Neural progenitor cell (in vitro differentiated cells): ENCODE measurements around the gene TEX51. TPM values are rescaled to one million over a fixed set of nuclear protein-coding genes. Genes with fewer than 3 reads are reported as not detected.

Experiments used
- DNase-seq: peaks from one replicate; pipeline ENCODE4 v3.0.0-alpha.2; 2016; ENCODE audit warnings: low spot score
- H2AFZ ChIP-seq: fragments of 200-600 bp; sonication (generic); replicated peaks from 2 replicates; pipeline ENCODE4 v1.6.1; 2016; ENCODE audit warnings: antibody characterized with exemption
- H3F3A ChIP-seq: fragments of 200-600 bp; sonication (generic); 2 replicates; pipeline ENCODE4 v1.6.1; 2016; ENCODE audit warnings: antibody characterized with exemption, low read depth
- H3K27ac ChIP-seq: fragments of 200-600 bp; sonication (generic); 2 replicates; pipeline ENCODE4 v1.5.1; 2016; ENCODE audit warnings: mild to moderate bottlenecking
- H3K27me3 ChIP-seq: fragments of 200-600 bp; sonication (generic); 2 replicates; pipeline ENCODE4 v1.6.1; 2016; ENCODE audit warnings: mild to moderate bottlenecking, moderate library complexity
- H3K36me3 ChIP-seq: fragments of 200-600 bp; sonication (generic); 2 replicates; pipeline ENCODE4 v1.5.1; 2016
- H3K4me1 ChIP-seq: fragments of 200-600 bp; sonication (generic); 2 replicates; pipeline ENCODE4 v1.6.1; 2016; ENCODE audit warnings: mixed run types
- H3K4me2 ChIP-seq: fragments of 200-600 bp; sonication (generic); 2 replicates; pipeline ENCODE4 v1.6.1; 2016
- H3K4me3 ChIP-seq: fragments of 200-600 bp; sonication (generic); 2 replicates; pipeline ENCODE4 v1.5.1; 2016
- H3K79me2 ChIP-seq: fragments of 200-600 bp; sonication (generic); 2 replicates; pipeline ENCODE4 v1.6.1; 2016; ENCODE audit warnings: low read depth
- H3K9ac ChIP-seq: fragments of 200-600 bp; sonication (generic); 2 replicates; pipeline ENCODE4 v1.6.1; 2016
- H3K9me3 ChIP-seq: fragments of 200-600 bp; sonication (generic); 2 replicates; pipeline ENCODE4 v1.5.1; 2016; ENCODE audit warnings: low read depth
- H4K20me1 ChIP-seq: fragments of 200-600 bp; sonication (generic); 2 replicates; pipeline ENCODE4 v1.6.1; 2016; ENCODE audit warnings: low read depth
- H3K27ac Mint-ChIP-seq: 3 replicates; pipeline ENCODE4 v1.8.0; 2021; ENCODE audit warnings: mixed read lengths
- H3K27me3 Mint-ChIP-seq: 2 replicates; pipeline ENCODE4 v1.8.0; 2022; ENCODE audit warnings: low read depth, mild to moderate bottlenecking, inconsistent platforms, moderate library complexity, mixed read lengths; ENCODE audit not compliant: insufficient read depth
- H3K36me3 Mint-ChIP-seq: 3 replicates; pipeline ENCODE4 v1.8.0; 2021; ENCODE audit warnings: mixed read lengths
- H3K4me1 Mint-ChIP-seq: 3 replicates; pipeline ENCODE4 v1.8.0; 2021; ENCODE audit warnings: mixed read lengths
- H3K4me3 Mint-ChIP-seq: 3 replicates; pipeline ENCODE4 v1.8.0; 2021; ENCODE audit warnings: mild to moderate bottlenecking, moderate library complexity, mixed read lengths
- H3K9me3 Mint-ChIP-seq: 3 replicates; pipeline ENCODE4 v1.8.0; 2020; ENCODE audit warnings: mixed read lengths
- CTCF ChIP-seq: fragments of 200-600 bp; sonication (generic); IDR thresholded peaks from 2 replicates; pipeline ENCODE4 v1.5.1; 2017; ENCODE audit warnings: antibody characterized with exemption, mild to moderate bottlenecking
- EZH2 ChIP-seq: fragments of 200-600 bp; sonication (generic); IDR thresholded peaks from 2 replicates; pipeline ENCODE4 v1.6.1; 2017; ENCODE audit warnings: antibody characterized with exemption, mild to moderate bottlenecking, moderate library complexity
- EZH2phosphoT487 ChIP-seq: fragments of 200-600 bp; sonication (generic); IDR thresholded peaks from 2 replicates; pipeline ENCODE4 v1.6.1; 2017; ENCODE audit warnings: antibody characterized with exemption
- total RNA-seq: library from RNA; depleted of rRNA; stranded (reverse); fragments of >200 nt; gene quantifications from 2 replicates; pipeline ENCODE4 v1.2.3, GENCODE V29; 2015; ENCODE audit warnings: low replicate concordance

TEX51 gene
- total RNA-seq, 1 donor from 2014 or later = not detected

- no peak overlapping the region for H3K9ac ChIP-seq
- no peak overlapping the region for H2AFZ ChIP-seq
- Mint-ChIP-seq H3K9me3 (peaks cover 10% of the 10 kb centered on the region), H3K4me1 (peaks cover 4% of the 10 kb centered on the region), H3K4me3 (no peak overlapping the region), H3K27ac (peak overlapping the region; percentile 78), H3K36me3 (no peaks in the 10 kb centered on the region), H3K27me3 (peaks cover 5% of the 10 kb centered on the region)
- no peaks in the 10 kb centered on the region for H3K4me1 ChIP-seq
- no peaks in the 10 kb centered on the region for H3K36me3 ChIP-seq
- no peak for DNase-seq
- TF ChIP-seq CTCF (no peak), EZH2 (no peak), EZH2phosphoT487 (no peak)
- H4K20me1 ChIP-seq = no peaks in the 10 kb centered on the region
- no peaks in the 10 kb centered on the region for H3K79me2 ChIP-seq
- no peak overlapping the region for H3K27ac ChIP-seq
- H3K27me3 ChIP-seq = no peaks in the 10 kb centered on the region
- no peak overlapping the region for H3K4me3 ChIP-seq
- H3K9me3 ChIP-seq = no peaks in the 10 kb centered on the region
- no peaks in the 10 kb centered on the region for H3F3A ChIP-seq
- no peak overlapping the region for H3K4me2 ChIP-seq
These were observed 10.1 kb downstream of the TEX51 start for GRCh38 chr2:126908721-126909177.

- Histone ChIP-seq H4K20me1 (no peaks in the 10 kb centered on the region), H3K79me2 (no peaks in the 10 kb centered on the region), H3K27me3 (no peaks in the 10 kb centered on the region), H3K9me3 (no peaks in the 10 kb centered on the region), H2AFZ (peak overlapping the region; percentile 10), H3K4me1 (no peaks in the 10 kb centered on the region), H3K36me3 (no peaks in the 10 kb centered on the region), H3K27ac (no peak overlapping the region), H3F3A (no peaks in the 10 kb centered on the region), H3K9ac (no peak overlapping the region), H3K4me2 (no peak overlapping the region), H3K4me3 (no peak overlapping the region)
- TF ChIP-seq CTCF (no peak), EZH2 (no peak), EZH2phosphoT487 (no peak)
- H3K4me3 Mint-ChIP-seq = no peak overlapping the region
- peaks cover 4% of the 10 kb centered on the region for H3K4me1 Mint-ChIP-seq
- peaks cover 5% of the 10 kb centered on the region for H3K27me3 Mint-ChIP-seq
- no peaks in the 10 kb centered on the region for H3K36me3 Mint-ChIP-seq
- H3K27ac Mint-ChIP-seq = no peak overlapping the region
- no peak for DNase-seq
- peaks cover 5% of the 10 kb centered on the region for H3K9me3 Mint-ChIP-seq
These were observed 10.7 kb downstream of the TEX51 start for GRCh38 chr2:126909366-126909765.

- Histone ChIP-seq H2AFZ (no peak overlapping the region), H3K27me3 (no peaks in the 10 kb centered on the region), H3K9ac (no peak overlapping the region), H3K4me2 (no peak overlapping the region), H3K27ac (no peak overlapping the region), H3K4me1 (no peaks in the 10 kb centered on the region), H3K79me2 (no peaks in the 10 kb centered on the region), H3F3A (no peaks in the 10 kb centered on the region), H3K9me3 (no peaks in the 10 kb centered on the region), H3K36me3 (no peaks in the 10 kb centered on the region), H3K4me3 (no peak overlapping the region), H4K20me1 (no peaks in the 10 kb centered on the region)
- no peak overlapping the region for H3K27ac Mint-ChIP-seq
- no peak overlapping the region for H3K4me3 Mint-ChIP-seq
- H3K9me3 Mint-ChIP-seq = peaks cover 2% of the 10 kb centered on the region
- no peak for DNase-seq
- TF ChIP-seq CTCF = no peak
- no peak for TF ChIP-seq EZH2phosphoT487
- TF ChIP-seq EZH2 = no peak
- peaks cover 5% of the 10 kb centered on the region for H3K27me3 Mint-ChIP-seq
- peaks cover 4% of the 10 kb centered on the region for H3K4me1 Mint-ChIP-seq
- H3K36me3 Mint-ChIP-seq = no peaks in the 10 kb centered on the region
These were observed 11.1 kb downstream of the TEX51 start for GRCh38 chr2:126909781-126910180.
